Stimulated activated CD8-positive, alpha-beta memory T cell treated with anti-CD3 and anti-CD28 coated beads, Interleukin-4, amount 100 ng/mL, for 48 hours (primary cell): ENCODE results near the gene ZNF605.
"Not testable (repeated sequence)": the region's sequence is repeated elsewhere in the genome, so short reads cannot be mapped to it uniquely, and the experiment has no call there.

Source experiments
- DNase-seq: peaks from one replicate; pipeline ENCODE4 v3.0.0-alpha.2; 2020

ZNF605 gene

DNA sequence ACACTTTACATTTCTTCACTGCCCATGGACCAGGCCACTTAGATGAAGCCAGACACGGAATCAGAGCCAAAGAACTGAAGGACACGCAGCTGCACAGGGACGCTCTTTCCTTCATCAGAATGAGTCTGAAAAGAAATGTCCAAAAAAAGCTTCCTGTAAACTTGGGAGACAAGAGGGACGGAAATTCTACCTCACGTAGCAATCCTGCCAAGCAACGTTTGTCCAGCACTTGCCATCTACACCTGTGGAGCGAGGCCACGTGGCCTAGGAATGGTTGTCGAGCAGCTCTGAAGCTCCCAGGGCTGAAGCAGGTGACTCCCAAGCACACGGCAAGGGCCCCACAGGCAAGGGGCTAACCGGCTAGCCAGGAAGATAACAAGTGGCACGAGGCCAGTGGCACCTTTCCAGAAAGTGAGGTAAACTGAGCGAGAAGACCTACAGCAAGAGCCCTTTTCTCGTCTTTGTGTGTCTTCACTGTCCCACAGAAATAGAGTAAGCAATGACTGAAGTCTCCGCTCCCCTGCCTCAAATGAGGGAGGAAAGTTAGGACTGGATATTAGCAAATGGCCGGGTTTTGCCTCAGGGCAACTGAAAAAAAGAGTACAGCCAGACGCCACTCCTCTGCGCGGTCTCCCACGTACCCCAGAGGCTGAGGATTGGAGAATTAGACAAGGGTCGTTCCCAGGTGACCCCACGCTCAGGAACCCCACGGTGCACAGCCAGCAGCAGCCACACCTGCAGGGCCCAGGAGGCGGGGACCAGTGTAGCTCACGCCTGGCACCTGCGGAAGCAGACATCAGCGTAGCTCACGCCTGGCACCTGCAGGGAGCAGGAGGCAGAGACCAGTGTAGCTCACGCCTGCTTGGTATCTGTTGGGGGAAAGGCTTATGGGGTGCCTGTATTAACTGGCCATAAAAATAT, 7.7 kb downstream of the ZNF605 start:
- no peak for DNase-seq

DNA sequence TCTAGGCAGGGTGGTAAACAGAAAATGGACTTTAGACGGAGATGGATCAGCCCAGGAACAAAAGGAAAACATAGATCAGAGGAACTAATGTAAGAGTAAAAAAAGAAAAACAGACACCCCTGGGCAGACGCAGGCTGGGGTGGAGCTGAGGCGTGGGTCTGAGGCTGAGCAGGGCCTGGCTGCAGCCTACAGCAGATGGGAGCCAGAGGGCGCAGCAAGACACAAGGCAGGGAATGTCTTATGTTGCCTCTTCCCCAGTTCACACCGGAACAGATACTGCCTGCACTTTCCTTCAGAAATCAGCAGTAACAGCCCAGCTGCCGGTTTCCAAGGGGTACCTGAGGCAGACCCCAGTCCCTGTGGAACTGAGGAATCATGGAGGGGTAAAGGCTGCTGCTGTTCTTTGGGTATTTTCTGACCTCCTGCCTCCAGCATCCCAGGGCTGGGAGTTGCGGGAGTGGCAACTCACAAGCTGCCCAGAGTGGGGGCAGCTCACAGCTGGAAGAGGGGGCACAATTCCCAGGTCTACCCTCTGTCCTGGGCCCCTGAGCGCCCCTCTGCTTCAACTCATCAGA, 9.8 kb downstream of the ZNF605 start:
- no peak for DNase-seq

DNA sequence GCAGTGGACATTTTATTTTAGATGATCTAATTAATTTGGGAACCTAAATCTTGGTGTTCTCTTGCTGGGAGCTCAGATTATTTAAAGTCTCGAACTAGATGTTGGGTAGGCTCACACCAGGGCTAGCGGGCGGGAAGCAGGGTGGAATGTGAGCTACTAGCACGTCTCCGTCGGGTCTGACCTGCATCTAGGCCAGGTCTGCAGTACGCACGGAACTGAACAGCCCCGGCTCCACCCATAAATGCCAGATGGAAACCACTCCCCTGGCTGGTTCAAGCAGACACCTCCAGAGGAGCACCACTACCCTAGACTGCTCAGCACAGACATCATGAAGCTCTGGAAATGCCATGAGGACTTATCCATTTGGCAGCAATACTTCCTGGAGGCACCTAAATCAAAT, 10.3 kb downstream of the ZNF605 start:
- DNase-seq, result no peak

DNA sequence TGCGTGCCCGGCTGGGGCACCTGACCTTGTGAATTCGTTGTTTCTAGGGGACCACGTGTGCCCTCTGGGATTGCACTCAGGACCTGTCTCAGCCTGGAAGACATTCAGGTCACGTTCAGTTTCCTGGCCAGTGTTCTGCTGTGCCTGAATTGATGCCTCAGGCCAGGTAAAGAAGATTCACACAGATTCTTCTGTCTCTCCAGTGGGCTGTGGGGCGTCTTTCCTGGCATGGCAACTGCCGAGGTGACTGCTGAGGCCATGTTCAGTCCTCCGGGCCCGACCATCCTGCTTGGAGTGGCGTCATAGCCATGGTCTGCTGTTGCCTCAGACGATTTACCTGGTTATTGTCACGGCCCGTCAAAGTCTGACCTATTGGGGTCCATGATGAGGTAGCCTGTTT, 13.5 kb downstream of the ZNF605 start:
- no peak for DNase-seq

DNA sequence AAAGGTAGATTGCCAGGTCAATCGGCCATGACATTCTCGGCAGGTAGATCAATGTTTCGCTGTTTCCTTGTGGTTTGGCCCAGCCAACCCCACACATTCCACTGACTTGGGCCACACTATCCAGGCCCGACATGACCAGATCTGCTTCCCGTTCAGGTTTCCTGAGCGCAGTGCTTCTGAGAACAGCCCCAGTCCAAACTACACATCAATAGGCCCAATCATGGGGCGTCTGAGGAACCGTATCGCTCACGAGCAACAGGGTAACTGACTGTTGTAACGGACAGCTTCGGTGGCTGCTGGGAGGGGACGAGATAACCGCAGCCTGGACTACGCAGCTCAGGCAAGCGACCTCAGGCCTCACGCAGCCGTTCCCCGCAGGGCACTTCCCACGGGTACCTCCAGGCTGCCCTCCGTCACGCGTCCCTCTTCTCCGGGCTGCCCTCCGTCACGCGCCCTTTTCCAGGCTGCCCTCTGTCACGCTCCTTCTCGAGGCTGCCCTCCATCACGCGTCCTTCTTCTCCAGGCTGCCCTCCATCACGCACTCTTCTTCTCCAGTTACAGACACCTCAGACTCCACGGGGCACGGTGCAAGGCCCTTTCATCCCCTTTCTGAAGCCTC, 14.7 kb downstream of the ZNF605 start:
- no peak for DNase-seq

DNA sequence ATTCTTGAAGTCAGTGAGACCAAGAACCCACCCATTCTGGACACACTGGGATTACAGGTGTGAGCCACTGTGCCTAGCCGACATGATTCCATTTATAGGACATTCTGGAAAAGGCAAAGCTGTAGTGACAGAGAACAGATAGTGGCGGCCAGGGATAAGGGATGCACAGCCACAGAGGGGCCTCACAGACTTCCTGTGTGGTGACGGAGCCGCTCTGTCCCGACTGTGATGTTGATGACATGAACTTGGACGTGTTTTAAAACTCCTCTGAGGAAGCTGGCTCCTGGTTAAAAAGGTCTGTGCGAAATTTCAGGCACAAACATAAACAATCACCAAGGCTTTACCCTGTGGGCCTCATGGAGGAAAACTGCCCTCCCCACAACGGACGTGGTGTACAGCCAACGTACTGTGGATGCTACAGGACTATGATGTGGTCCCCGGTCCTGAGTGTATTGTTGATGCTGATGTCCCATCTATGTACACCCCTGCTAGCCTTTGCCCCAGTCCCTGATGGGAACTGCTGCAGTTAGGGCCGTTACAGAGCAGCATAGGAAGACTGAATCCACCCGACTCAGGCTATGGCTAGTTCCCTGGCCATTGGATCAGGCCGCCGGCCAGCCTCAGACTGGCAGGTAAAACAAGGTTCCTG, 15.9 kb downstream of the ZNF605 start:
- DNase-seq, result no peak

DNA sequence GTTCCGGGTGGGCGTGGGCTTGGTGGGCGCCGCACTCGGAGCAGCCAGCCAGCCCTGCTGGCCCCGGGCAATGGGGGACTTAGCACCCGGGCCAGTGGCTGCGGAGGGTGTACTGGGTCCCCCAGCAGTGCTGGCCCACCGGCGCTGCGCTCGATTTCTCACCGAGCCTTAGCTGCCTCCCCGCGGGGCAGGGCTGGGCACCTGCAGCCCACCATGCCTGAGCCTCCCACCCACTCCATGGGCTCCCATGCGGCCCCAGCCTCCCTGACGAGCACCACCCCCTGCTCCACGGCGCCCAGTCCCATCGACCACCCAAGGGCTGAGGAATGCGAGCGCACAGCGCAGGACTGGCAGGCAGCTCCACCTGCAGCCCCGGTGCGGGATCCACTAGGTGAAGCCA, 17.3 kb downstream of the ZNF605 start:
- not testable (repeated sequence) for DNase-seq

DNA sequence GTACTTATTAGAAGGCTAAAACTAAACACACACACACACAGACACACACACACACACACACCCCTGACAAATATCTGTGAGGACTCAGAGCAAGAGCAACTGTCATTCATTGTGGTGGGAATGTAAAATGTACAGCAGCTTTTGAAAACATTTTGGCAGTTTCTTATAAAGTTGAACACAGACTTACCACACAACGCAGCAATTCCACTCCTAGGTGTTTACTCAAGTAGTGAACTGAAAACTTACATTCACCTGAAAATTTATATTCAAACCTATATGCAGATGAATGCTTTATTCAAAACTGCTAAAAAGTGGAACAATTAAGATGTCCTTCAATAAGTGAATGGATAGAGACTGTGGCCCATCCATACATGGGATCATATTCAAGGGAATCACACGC, 18.6 kb downstream of the ZNF605 start:
- DNase-seq, result no peak

DNA sequence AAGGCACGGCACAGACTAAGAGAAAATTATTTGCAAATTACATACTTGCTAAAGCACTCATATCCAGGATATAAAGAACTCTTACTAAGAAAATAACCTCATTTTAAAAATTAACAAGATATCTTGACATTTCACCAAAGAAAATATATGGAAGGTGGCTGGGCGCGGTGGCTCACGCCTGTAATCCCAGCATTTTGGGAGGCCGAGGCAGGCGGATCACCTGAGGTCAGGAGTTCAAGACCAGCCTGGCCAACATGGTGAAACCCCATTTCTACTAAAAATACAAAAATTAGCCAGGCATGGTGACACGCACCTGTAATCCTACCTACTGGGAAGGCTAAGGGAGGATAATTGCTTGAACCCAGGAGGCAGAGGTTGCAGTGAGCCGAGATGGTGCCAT, 19.2 kb downstream of the ZNF605 start:
- DNase-seq, result not testable (repeated sequence)

DNA sequence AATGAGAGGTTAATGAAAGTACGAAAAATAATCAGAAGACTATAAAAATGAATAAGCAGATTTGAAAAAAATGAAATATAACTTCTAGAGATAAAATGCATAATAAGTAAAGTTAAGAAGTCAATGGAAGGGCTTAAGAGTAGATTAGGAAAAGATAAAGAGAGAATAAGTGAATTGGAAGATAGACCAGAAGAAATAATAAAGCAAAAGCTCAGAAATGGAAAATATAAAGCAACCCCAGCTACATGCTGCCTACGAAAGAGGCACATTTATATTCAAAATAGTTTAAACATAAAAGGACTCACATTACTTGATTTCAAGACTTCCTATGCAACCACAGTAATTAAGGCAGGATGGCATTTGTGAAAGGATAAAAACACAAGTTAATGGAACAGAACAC, 19.9 kb downstream of the ZNF605 start:
- DNase-seq, result no peak

DNA sequence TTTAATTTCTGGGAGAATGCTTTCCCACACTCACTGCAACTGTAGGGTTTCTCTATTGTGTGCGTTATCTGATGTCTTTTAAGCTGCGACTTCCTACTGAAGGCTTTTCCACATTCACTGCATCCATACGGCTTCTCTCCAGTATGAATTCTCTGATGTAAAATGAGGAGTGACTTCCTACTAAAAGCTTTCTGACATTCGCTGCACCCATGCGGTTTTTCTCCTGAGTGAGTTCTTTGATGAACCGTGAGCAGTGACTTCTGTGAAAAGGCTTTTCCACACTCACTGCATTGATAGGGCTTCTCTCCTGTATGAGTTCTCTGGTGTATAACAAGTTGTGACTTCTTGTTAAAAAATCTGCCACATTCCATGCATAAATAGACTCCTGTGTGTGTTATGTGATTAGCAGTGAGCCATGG, 29.7 kb downstream of the ZNF605 start:
- no peak for DNase-seq

DNA sequence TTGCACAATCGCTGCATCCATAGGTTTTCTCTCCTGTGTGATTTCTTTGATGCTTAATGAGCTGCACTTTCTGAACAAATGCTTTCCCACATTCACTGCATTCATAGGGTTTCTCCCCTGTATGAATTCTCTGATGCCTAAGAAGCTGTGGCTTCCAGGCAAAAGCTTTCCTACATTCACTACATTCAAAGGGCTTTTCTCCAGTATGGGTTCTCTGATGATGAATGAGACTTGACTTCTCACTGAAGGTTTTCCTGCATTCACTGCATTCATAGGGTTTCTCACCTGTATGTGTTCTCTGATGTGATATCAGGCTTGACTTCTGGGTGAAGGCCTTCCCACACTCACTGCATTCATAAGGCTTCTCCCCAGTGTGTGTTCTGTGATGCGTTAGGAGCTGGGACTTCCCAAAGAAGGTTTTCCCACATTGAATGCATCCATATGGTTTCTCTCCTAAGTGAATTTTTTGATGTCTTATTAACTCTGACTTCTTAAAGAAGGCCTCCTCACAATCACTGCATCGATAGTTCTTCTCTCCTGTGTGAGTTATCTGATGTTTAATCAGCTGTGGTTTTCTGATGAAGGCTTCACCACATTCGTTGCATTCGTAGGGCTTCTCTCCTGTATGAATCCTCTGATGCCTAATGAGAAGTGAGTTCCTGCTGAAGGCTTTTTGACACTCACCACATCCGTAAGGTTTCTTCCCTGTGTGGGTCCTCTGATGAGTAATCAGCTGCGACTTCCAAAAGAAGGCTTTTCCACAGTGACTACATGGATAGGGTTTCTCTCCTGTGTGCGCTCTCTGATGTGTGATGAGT, 30.3 kb downstream of the ZNF605 start:
- no peak for DNase-seq

DNA sequence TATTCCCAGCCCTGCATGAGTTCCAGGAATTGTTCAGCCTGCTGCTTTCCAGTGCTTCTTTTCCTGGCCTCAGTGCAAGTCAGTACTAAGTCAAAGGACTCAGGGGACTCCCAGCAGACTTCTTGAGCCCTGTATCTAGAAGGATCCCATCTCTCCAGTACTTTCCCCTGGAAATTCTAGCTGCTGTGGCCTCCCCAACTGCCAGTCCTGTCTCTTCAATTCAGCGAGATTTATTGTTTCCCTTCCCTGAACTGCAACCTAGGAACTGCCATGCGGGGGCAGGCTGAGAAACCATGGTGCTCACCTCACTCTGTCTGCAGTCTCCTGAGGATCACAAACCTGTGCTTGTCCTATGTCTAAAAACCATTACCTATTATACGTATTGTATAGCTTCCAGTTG, 31.8 kb downstream of the ZNF605 start:
- DNase-seq, result no peak

DNA sequence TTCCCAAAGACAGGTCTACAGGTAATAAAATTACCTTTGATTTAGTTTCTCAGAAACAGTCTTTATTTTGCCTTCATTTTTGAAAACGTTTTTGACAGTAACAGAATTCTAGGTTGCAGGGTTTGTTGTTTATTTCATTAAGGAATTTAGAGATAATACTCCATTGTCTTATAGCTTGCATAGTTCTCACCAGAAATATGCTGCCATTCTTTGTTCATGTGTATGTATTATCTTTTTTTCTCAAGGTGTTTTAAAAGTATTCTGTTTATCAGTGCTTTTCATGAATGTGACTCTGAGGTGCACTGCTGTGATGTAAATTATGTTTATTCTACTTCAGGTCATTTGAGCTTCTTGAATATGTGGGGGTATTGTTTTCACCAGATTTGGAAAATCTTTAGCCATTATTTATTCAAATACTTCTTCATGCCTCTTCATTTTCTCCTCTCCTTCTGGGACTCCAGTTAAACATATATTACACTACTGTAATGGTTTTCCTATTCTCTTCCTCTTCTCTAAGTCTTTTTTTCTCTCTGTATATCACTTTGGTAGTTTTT, 32.7 kb downstream of the ZNF605 start:
- DNase-seq, result no peak

DNA sequence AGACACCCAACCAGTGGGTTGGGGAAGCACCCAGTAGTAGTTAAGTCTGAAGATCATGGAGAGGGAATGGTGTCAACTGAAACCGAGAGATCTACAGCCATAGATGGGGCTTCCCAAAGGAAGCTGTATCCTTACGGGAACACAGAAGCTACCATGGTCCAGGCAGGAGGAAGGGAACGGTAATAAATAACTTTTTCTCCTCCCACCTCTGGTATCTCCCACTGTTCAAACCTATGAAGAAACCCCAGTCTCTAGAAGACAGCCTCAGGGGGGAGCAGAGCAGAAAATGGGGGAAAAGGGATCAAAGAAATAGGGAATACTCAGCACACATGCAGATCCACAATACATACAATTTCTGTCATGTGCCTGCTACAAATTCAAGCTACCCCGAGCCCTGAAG, 33.4 kb downstream of the ZNF605 start:
- DNase-seq, result no peak

DNA sequence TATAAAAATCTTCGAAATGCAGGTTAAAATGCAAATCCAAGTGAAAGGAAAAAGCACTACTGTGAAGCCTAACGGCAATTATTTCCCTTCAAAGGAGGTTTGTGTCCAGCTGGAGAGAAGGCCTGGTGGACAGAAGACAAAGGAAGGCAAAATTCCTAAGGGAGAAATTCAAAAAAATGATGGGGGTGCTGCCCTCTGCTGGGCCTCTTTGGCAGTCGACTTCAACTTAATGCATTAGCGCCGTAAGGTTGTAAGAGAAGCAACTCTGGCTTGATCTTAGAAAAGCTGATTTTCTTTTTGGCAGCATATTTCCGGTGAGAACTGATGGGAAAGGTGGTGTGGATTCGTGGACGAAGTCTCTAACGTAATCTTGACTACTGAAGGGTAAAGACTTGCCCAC, 34.4 kb downstream of the ZNF605 start:
- DNase-seq, result no peak

DNA sequence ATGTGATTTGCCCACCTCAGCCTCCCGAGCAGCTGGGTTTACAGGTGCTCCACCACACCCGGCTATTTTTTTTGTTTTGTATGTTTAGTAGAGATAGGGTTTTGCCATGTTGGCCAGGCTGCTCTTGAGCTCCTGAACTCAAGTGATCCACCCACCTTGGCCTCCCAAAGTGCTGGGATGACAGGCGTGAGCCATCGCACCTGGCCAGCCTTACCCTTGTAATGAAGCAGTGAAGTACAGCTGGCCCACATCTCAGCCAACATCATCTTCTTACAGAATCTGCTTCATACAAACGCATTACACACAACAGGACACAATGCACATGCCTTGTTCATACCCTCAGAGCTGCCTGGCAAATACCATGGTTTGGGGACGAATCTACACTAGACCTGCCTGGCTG, 37.4 kb downstream of the ZNF605 start:
- DNase-seq, result no peak

DNA sequence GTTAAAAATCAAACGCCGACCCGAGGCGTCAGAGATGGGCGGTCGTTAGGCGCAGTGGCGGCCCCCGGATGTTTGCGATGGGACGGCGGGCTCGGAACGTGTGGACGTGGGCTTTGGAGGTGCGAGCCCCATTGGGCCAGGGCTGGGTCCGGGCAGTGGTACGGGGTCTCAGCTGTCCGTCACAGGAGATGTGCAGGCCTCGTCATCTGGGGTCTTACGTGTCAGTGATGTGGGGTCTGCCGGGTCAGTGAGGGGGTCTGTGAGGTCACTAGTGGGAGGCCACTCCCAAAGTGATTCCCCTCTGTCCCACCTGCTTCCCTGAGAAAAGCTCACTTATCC, 47.1 kb downstream of the ZNF605 start:
- DNase-seq, result no peak

DNA sequence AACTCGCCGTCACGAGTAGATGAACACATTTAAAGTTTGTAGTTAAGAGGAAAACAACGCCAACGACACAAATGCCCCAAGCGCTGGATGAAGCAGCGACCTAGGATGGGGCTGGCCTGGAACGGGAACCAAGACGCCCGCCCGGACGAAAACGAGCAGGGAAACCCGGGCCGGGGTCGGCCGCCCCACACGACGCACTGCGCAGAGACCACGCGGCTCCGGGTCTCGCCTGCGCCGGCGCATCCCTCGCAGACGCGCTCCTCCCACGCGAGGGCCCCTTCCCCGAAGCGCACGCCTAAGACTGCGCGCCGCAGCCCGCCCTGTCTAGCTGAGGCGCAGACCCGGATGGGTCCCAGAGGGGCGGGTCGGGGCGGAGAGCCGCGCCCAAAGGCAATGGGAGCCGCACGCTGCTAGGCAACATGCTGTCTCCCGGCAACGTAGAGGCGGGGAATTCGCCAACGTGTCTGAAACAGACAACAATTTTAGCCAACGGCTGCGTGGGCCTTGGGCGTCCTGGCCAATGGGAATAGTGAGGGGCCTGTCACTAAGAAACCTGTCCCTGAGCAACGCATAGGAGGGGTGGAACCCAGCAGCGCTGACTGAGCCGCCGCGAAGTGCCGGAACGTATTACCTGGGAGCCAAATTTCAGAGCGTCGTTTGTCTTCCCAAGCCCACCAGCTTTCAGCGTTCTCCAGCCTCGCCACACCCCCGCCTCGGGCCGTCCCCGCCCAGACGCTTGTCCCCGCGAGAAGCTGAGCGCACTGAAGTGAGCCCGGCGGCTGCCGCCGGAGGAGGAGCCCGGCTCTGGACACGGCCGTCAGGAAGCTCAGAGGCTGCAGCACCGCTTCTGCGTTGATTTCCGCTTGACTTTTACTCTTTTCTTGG, 47.7 kb downstream of the ZNF605 start:
- peak; percentile 97 for DNase-seq

DNA sequence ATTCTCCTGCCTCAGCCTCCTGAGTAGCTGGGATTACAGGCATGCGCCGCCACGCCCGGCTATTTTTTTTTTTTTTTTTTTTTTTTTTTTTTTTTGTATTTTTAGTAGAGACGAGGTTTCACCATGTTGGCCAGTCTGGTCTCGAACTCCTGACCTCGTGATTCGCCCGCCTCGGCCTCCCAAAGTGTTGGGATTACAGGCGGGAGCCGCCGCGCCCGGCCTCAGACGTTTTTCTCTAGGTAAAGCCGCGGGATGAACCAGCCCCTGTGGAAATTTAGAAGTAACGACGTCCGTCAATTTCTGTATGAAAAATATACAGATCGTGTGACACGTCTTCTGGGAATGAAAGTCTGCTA, 48.3 kb downstream of the ZNF605 start:
- DNase-seq, result not testable (repeated sequence)

DNA sequence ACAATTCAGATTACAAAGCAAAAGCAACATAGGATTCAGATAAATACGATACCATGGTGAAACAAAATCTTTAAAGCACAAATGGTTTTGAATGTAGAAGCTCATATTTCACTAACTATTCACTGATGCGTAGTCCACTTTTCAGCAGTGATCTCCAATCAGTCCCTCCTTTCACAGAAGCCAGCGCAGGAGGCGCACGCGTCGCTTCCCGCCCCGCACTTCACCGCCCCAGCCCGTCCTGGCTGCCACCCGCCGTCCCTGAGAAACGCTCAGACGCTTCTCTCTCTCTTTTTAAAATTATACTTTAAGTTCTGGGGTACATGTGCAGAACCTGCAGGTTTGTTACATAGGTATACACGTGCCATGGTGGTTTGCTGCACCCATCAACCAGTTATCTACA, 48.9 kb downstream of the ZNF605 start:
- DNase-seq, result no peak
